GM12874 (cell line): ENCODE measurements around the gene ZMIZ1.

Source experiments
- CTCF ChIP-seq: IDR thresholded peaks from 2 replicates; pipeline ENCODE4 v1.5.1; 2011; ENCODE audit warnings: low read depth, mild to moderate bottlenecking, control low read depth, low read length, moderate library complexity; ENCODE audit not compliant: insufficient read depth

The ZMIZ1 gene

GRCh38 chr10:79360499-79361342 is 292.0 kb downstream of the ZMIZ1 start:
- no peak for TF ChIP-seq CTCF

GRCh38 chr10:79361726-79362397 is 293.1 kb downstream of the ZMIZ1 start:
- TF ChIP-seq CTCF: no peak
